ENCODE results near the gene MUC5AC.

MUC5AC gene

GRCh38 chr11:1121813-1122663 lies 35.7 kb upstream of the MUC5AC start:
- DNase-seq (ENCODE audit: low read depth) = no peak

DNA sequence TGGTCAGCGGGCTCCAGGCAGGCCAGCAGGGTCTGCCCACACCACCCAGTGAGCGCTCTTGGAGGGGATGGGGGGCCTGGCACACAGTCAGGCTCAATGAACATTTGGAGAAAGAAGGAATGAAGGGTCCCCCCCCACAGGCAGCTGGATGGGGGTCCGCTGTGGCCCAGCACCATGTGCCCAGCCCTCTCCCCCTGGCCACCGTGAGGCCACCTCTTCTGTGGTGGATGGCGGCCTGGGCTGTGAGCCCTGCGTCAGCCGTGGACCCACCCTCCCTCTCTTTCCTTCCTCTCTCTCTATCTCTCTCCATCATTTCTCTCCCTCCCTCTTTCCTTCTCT lies 35.1 kb upstream of the MUC5AC start:
- no peak for DNase-seq (ENCODE audit: low read depth)

DNA sequence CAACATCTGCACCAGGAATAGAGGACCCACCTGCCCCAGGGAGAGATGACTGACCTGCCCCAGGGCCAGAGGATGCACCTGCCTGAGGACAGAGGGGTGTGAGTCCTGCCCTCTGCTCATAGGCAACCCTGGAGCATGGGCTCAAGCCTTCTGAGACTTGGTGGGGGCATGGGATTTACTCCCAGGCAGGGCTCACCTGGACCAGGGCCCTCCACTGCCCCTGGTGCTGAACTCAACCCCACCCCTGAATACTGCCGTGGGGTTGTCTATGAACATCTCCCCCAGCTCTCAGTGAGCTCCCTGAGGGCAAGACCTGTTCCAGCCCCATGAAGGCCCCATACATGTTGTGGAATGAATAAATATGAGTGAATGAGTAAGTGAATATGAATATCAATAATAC lies 33.8 kb upstream of the MUC5AC start:
- no peak for DNase-seq (ENCODE audit: low read depth)

- DNase-seq (ENCODE audit: low read depth) = no peak
Observed at GRCh38 chr11:1125803-1126202, 31.9 kb upstream of the MUC5AC start.

- DNase-seq (ENCODE audit: low read depth) = no peak
Observed at GRCh38 chr11:1126491-1126926, 31.2 kb upstream of the MUC5AC start.

- no peak for DNase-seq (ENCODE audit: low read depth)
Observed at GRCh38 chr11:1126935-1127663, 30.7 kb upstream of the MUC5AC start.

DNA sequence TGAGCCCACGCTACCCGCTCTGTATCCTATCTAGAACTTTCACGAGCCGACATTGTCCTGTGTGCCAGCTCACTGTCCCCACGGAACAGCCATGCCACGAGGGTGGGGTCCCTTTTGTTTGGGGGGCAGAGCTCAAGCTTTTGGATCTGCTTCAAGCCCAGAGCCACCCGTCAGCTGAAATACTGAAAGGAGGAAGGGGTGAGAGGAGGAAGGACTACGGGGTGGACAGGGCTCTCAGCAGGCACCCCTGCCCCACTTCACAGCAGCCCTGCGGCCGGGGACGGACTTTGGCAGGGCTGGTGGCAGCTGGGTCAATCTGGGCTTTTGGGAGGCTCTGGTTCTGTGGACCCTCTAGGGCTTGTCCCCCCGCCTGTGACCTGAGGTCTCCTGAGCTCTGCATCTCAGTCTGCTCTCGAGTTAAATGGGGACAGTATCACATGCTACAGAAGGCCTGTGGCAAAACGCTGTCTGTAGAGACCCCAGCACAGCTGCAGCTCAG lies 30.0 kb upstream of the MUC5AC start:
- no peak for DNase-seq (ENCODE audit: low read depth)

DNA sequence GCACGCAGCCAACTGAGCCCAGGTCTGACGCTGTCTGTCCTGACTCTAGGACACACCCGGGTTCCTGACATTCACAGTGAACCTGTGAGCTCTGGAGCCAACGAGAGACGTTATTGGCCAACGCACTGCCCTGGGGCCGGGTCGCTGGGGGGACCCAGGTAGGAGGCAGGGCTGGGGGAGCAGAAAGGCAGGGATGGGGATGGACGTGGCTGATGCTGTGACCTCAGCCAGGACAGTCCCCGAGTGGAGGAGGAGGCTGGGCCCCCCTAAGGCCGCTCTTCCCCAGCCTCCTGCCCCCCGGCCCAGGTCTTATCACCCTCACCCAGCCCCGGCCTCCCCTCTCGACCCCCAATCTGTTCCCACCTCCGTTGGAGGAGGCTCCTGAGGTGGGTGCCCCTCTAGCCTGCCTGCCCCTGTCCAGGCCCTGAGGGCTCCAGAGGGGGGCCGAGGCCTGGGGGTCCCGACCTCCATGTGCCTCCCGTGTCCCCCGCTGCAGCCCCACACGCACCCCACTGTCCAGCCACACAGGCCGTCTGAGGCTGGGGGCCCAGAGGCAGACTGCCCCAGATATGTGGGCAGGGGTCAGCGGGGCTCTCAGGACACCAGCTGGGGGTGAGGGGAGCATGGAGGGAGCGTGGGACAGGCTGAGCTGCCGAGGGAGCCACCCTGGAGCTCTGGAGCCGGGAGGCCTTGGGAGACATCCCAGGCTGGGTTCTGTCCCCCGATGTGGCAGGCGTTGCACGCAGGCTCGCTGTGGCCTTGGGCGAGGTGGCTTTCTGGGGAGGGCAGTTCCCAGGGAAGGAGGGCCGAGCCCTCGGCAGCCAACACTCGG lies 29.2 kb upstream of the MUC5AC start:
- no peak for DNase-seq (ENCODE audit: low read depth)

- DNase-seq (ENCODE audit: low read depth) = no peak
Observed at GRCh38 chr11:1129143-1129610, 28.6 kb upstream of the MUC5AC start.

- DNase-seq (ENCODE audit: low read depth) = no peak
Observed at GRCh38 chr11:1129611-1130160, 28.1 kb upstream of the MUC5AC start.

GRCh38 chr11:1130276-1131032 lies 27.3 kb upstream of the MUC5AC start:
- DNase-seq (ENCODE audit: low read depth) = no peak

DNA sequence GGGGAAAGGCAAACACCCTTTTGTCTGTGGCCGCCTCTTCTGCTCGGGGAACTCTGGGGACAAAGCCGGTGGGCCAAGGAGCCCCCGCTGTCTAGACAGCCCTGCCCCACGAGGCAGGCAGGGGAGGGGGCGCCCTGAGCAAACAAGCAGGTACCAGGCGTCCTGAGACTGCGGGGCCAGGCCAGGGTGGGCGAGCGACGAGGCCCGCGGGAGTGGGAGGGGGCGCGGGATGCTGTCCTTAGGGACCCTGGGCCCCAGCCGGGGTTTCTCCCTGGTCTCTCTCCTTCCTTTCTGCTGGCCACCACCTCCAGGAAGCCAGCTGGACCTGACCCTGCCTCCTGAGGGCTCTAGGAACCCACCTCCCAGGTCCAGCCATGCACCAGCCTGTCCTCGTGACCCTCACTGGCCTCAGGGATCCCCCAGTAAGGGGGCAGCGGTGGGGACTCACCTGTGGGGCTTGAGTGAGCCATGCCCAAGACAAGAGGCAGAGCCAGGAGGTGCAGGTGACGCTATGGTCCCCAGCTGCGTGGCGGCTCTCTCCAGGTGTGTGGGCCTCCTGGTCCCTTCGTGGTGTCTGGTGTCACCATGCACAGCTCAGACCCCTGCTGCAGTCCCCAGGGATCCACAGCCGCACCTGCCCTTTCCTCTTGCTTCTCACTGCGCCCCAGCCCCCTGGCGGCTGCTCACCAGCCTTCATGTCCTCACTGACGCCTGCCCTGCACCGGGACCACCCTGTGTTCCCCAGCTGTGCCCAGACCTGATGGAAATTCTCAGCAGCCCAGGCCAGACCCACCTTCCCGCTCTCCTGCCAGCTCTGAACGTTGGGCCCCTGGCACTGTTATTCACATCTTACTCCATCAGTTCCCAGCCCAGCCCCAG lies 26.5 kb upstream of the MUC5AC start:
- no peak for DNase-seq (ENCODE audit: low read depth)

DNA sequence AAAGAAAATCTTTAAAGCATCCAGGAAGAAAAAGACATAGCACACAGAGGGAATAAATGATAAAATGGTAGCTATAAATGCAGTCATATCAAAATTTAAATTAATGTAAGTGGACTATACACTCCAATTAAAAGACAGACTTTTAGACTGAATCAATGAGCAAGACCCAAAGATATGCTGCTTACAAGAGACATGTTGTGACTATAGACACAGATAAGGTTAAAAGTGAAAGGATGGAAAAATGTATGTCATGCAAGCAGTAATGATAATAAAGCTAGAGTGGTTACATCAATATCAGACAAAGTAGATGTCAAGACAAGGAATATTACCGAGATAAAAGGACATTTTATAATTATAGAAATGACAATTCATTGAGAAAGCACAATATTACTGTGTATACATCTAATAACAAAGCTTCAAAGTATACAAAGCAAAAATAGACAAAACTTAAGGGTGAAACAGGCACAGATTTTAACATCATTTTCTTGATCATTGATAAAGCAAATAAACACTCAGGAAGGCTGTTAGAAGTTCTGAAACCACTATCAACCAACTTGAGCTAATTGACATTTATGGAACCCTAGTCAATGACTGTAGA lies 22.8 kb upstream of the MUC5AC start:
- DNase-seq (ENCODE audit: low read depth) = no peak

GRCh38 chr11:1138097-1138496 lies 19.7 kb upstream of the MUC5AC start:
- no peak for DNase-seq (ENCODE audit: low read depth)

DNA sequence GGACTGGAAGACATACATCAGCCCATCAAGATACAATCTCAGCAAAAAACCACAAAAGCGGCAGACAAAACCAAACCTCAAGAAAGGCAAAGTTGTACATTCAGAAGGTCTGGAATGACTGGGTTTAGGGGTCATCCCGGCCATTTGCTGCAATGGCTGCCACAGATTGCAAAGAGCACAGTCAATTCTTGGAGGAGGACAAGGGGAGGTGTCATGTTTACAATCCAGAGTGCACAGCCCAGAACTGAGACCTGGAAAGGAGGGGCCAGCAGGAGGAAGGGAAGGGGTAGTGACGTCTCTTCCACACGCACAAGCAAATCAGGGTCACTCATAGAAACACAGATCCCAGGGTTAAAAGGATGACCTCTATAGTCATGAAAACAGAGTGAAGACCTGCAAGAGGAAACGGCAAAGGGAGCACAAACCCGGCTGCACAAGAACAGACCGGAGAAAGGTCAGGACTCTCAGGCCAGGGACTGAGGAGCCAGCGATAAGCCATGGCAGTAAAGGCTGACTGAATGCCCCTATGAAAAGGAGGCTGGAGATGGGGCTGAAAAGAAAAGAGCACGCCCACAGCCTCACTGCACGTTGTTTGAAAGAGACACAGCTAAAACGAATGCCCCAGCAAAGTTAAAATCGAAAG lies 18.2 kb upstream of the MUC5AC start:
- no peak for DNase-seq (ENCODE audit: low read depth)

GRCh38 chr11:1140642-1141490 lies 16.9 kb upstream of the MUC5AC start:
- no peak for DNase-seq (ENCODE audit: low read depth)

DNA sequence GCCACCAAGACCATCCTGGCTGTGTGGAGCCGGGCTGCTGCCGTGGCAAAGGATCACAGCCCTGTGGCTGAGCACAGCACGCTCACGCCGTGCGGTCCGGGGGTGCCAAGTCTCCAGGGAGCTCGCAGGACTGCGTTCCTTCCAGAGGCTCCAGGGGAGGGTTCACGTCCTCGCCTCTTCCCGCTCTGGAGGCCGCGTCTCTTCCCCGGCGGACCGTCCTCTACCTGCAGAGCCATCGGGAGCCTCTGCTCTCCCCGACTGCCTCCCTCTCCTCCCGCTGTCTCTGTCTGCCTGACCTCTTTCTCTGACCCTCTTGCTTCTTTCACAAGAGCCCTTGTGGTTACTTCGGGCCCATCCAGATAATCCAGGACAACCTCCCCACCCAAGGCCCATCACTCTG lies 11.4 kb upstream of the MUC5AC start:
- no peak for DNase-seq (ENCODE audit: low read depth)

DNA sequence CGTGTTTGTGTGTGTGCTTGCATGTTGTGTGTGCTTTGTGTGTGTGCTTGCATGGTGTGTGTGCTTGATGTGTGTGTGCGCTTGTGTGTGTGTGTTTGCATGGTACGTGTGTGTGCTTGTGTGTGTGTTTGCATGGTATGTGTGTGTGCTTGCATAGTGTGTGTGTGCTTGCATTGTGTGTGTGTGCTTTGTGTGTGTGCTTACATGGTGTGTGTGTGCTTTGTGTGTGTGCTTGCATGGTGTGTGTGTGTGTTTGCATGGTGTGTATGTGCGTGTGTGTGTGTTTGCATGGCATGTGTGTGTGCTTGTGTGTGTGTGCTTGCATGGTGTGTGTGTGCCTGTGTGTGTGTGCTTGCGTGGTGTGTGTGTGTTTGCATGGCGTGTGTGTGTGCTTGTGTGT lies 10.0 kb upstream of the MUC5AC start:
- DNase-seq (ENCODE audit: low read depth) = no peak
